ENCODE results near the gene ANO8. TPM values are rescaled to one million over a fixed set of nuclear protein-coding genes. Genes with fewer than 3 reads are reported as not detected.

ANO8 gene
- total and polyA plus RNA-seq, 7 experiments from 2014 or later, result 0.26 to 22.3 (median 15.6) TPM

DNA sequence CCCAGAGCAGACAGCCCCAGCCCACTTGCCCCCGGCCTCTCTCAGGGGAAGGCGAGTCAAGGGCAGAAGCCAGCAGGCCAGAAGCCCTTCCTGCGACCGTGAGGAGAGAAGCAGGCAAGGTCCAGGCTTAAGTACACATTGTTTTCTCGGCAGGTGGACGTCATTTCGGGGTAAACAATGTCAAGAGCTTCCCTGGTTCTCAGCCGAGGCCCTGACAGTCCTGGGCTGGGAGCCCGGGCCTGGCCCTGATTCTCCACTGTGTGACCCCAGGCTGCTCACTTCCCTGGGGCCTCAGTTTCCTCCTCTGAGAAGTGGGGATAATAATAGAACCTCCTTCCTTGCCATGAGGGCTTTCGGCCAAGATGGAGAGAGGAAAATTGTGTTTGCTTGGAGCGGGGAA is 23.1 kb upstream of the ANO8 start:
- H3K4me3 Mint-ChIP-seq, result no peak overlapping the region
- DNase-seq (no peak), ATAC-seq (no peak)
- H3K4me1 Mint-ChIP-seq, result peaks cover 0 to 2% (median 0%) of the 10 kb centered on the region in 7 donors
- ChIA-PET POLR2A (interaction anchor here (0.9 kb wide), 1 partner anchor 10 kb away, joined by 3 read pairs; no protein-coding TSS in a partner anchor), CTCF (no interaction called here)
- H3K4me3 ChIP-seq (ENCODE audit: low read length), result no peak overlapping the region
- no peak overlapping the region for H3K27ac ChIP-seq (ENCODE audit: low read depth, low read length)
- no peaks in the 10 kb centered on the region for H3K4me1 ChIP-seq (ENCODE audit: control insufficient read depth in 2 of 2, insufficient read depth in 2 of 2, low read length in 2 of 2)
- intact Hi-C loops (cut with micrococcal nuclease), result no loop called here
- H3K9me3 Mint-ChIP-seq, result no peaks in the 10 kb centered on the region
- no peak overlapping the region for H3K27ac Mint-ChIP-seq
- no peaks in the 10 kb centered on the region for H3K36me3 ChIP-seq (ENCODE audit: control insufficient read depth in 2 of 3, insufficient read depth in 3 of 3, low read length in 3 of 3)
- no peaks in the 10 kb centered on the region for H3K9me3 ChIP-seq (ENCODE audit: control insufficient read depth in 2 of 3, low read length in 3 of 3)
- peaks cover 0 to 12% (median 0%) of the 10 kb centered on the region in 5 donors for H3K27me3 Mint-ChIP-seq
- H3K36me3 Mint-ChIP-seq, result no peaks in the 10 kb centered on the region
- H3K27me3 ChIP-seq (ENCODE audit: control insufficient read depth in 2 of 2, insufficient read depth in 2 of 2, low read length in 2 of 2), result no peaks in the 10 kb centered on the region

GRCh38 chr19:17357078-17357666 is 22.5 kb upstream of the ANO8 start:
- intact Hi-C loops (cut with micrococcal nuclease), result no loop called here
- Mint-ChIP-seq H3K4me3 (no peak overlapping the region), H3K27ac (no peak overlapping the region), H3K27me3 (peaks cover 0 to 12% (median under 1%) of the 10 kb centered on the region in 5 donors), H3K4me1 (no peaks in the 10 kb centered on the region), H3K9me3 (no peaks in the 10 kb centered on the region), H3K36me3 (no peaks in the 10 kb centered on the region)
- DNase-seq (no peak), ATAC-seq (no peak)
- Histone ChIP-seq H3K27me3 (ENCODE audit: control insufficient read depth in 2 of 2, insufficient read depth in 2 of 2, low read length in 2 of 2) (no peaks in the 10 kb centered on the region), H3K36me3 (ENCODE audit: control insufficient read depth in 2 of 3, insufficient read depth in 3 of 3, low read length in 3 of 3) (no peaks in the 10 kb centered on the region), H3K27ac (ENCODE audit: low read depth, low read length) (no peak overlapping the region), H3K9me3 (ENCODE audit: control insufficient read depth in 2 of 3, low read length in 3 of 3) (no peaks in the 10 kb centered on the region), H3K4me1 (ENCODE audit: control insufficient read depth in 2 of 2, insufficient read depth in 2 of 2, low read length in 2 of 2) (no peaks in the 10 kb centered on the region), H3K4me3 (ENCODE audit: low read length) (no peak overlapping the region)
- CTCF ChIA-PET, result no interaction called here
- POLR2A ChIA-PET, result interaction anchor here (0.9 kb wide), 1 partner anchor 10 kb away, joined by 3 read pairs; no protein-coding TSS in a partner anchor

- Histone ChIP-seq H3K4me1 (ENCODE audit: control insufficient read depth in 2 of 2, insufficient read depth in 2 of 2, low read length in 2 of 2) (no peaks in the 10 kb centered on the region), H3K27me3 (ENCODE audit: control insufficient read depth in 2 of 2, insufficient read depth in 2 of 2, low read length in 2 of 2) (peaks cover 0 to 2% of the 10 kb centered on the region in 2 donors), H3K9me3 (ENCODE audit: control insufficient read depth in 2 of 3, low read length in 3 of 3) (no peaks in the 10 kb centered on the region), H3K27ac (ENCODE audit: low read depth, low read length) (no peak overlapping the region), H3K36me3 (ENCODE audit: control insufficient read depth in 2 of 3, insufficient read depth in 3 of 3, low read length in 3 of 3) (no peaks in the 10 kb centered on the region), H3K4me3 (ENCODE audit: low read length) (no peak overlapping the region)
- Mint-ChIP-seq H3K36me3 (no peaks in the 10 kb centered on the region), H3K4me3 (no peak overlapping the region), H3K4me1 (peaks cover 0 to 12% (median 0%) of the 10 kb centered on the region in 7 donors), H3K9me3 (peaks cover 0 to 1% (median 0%) of the 10 kb centered on the region in 11 donors), H3K27ac (no peak overlapping the region), H3K27me3 (peaks cover 7 to 22% (median 12%) of the 10 kb centered on the region in 5 donors)
- ChIA-PET CTCF (no interaction called here), POLR2A (no interaction called here)
- intact Hi-C loops (cut with micrococcal nuclease), result no loop called here
- no peak for DNase-seq
- ATAC-seq, result no peak
Observed at GRCh38 chr19:17353386-17353785, 18.7 kb upstream of the ANO8 start.

- H3K9me3 Mint-ChIP-seq, result peaks cover 0 to 1% (median 0%) of the 10 kb centered on the region in 11 donors
- H3K4me1 Mint-ChIP-seq, result peaks cover 0 to 12% (median 0%) of the 10 kb centered on the region in 7 donors
- ATAC-seq (no peak), DNase-seq (no peak)
- ChIA-PET CTCF (no interaction called here), POLR2A (no interaction called here)
- peaks cover 0 to 2% of the 10 kb centered on the region in 2 donors for H3K27me3 ChIP-seq (ENCODE audit: control insufficient read depth in 2 of 2, insufficient read depth in 2 of 2, low read length in 2 of 2)
- H3K27ac Mint-ChIP-seq, result peak overlapping the region in 1 of 9 donors; percentile 62
- no peaks in the 10 kb centered on the region for H3K4me1 ChIP-seq (ENCODE audit: control insufficient read depth in 2 of 2, insufficient read depth in 2 of 2, low read length in 2 of 2)
- H3K27ac ChIP-seq (ENCODE audit: low read depth, low read length), result no peak overlapping the region
- H3K9me3 ChIP-seq (ENCODE audit: control insufficient read depth in 2 of 3, low read length in 3 of 3), result no peaks in the 10 kb centered on the region
- no peak overlapping the region for H3K4me3 ChIP-seq (ENCODE audit: low read length)
- intact Hi-C loops (cut with micrococcal nuclease), result no loop called here
- H3K27me3 Mint-ChIP-seq, result peaks cover 10 to 25% (median 13%) of the 10 kb centered on the region in 5 donors
- H3K36me3 ChIP-seq (ENCODE audit: control insufficient read depth in 2 of 3, insufficient read depth in 3 of 3, low read length in 3 of 3), result no peaks in the 10 kb centered on the region
- no peak overlapping the region for H3K4me3 Mint-ChIP-seq
- no peaks in the 10 kb centered on the region for H3K36me3 Mint-ChIP-seq
Observed at GRCh38 chr19:17352608-17353280, 18.1 kb upstream of the ANO8 start.

GRCh38 chr19:17351815-17352435 is 17.3 kb upstream of the ANO8 start:
- no peaks in the 10 kb centered on the region for H3K4me1 ChIP-seq (ENCODE audit: control insufficient read depth in 2 of 2, insufficient read depth in 2 of 2, low read length in 2 of 2)
- intact Hi-C loops (cut with micrococcal nuclease), result no loop called here
- peaks cover 0 to 2% of the 10 kb centered on the region in 2 donors for H3K27me3 ChIP-seq (ENCODE audit: control insufficient read depth in 2 of 2, insufficient read depth in 2 of 2, low read length in 2 of 2)
- H3K4me3 Mint-ChIP-seq, result no peak overlapping the region
- no peaks in the 10 kb centered on the region for H3K36me3 Mint-ChIP-seq
- peaks cover 0 to 17% (median 0%) of the 10 kb centered on the region in 7 donors for H3K4me1 Mint-ChIP-seq
- H3K27me3 Mint-ChIP-seq, result peaks cover 12 to 28% (median 13%) of the 10 kb centered on the region in 5 donors
- no peak for DNase-seq
- H3K27ac Mint-ChIP-seq, result no peak overlapping the region
- ATAC-seq, result no peak
- no peaks in the 10 kb centered on the region for H3K9me3 ChIP-seq (ENCODE audit: control insufficient read depth in 2 of 3, low read length in 3 of 3)
- no peak overlapping the region for H3K4me3 ChIP-seq (ENCODE audit: low read length)
- CTCF ChIA-PET, result no interaction called here
- H3K27ac ChIP-seq (ENCODE audit: low read depth, low read length), result no peak overlapping the region
- no peaks in the 10 kb centered on the region for H3K36me3 ChIP-seq (ENCODE audit: control insufficient read depth in 2 of 3, insufficient read depth in 3 of 3, low read length in 3 of 3)
- POLR2A ChIA-PET, result no interaction called here
- peaks cover 0 to 1% (median 0%) of the 10 kb centered on the region in 11 donors for H3K9me3 Mint-ChIP-seq

- H3K27me3 ChIP-seq (ENCODE audit: control insufficient read depth in 2 of 2, insufficient read depth in 2 of 2, low read length in 2 of 2), result peaks cover 0 to 2% of the 10 kb centered on the region in 2 donors
- H3K36me3 ChIP-seq (ENCODE audit: control insufficient read depth in 2 of 3, insufficient read depth in 3 of 3, low read length in 3 of 3), result no peaks in the 10 kb centered on the region
- H3K4me3 Mint-ChIP-seq, result no peak overlapping the region
- H3K27me3 Mint-ChIP-seq, result peaks cover 12 to 27% (median 13%) of the 10 kb centered on the region in 5 donors
- DNase-seq, result no peak
- peaks cover 0 to 1% (median 0%) of the 10 kb centered on the region in 11 donors for H3K9me3 Mint-ChIP-seq
- CTCF ChIA-PET, result interaction anchor here (1.6 kb wide), 1 partner anchor 71 kb away, joined by 5 read pairs; the partner anchor contains the start of gene MVB12A
- no peak for ATAC-seq
- H3K27ac ChIP-seq (ENCODE audit: low read depth, low read length), result no peak overlapping the region
- peaks cover 0 to 23% (median 6%) of the 10 kb centered on the region in 7 donors for H3K4me1 Mint-ChIP-seq
- intact Hi-C loops (cut with micrococcal nuclease), result no loop called here
- POLR2A ChIA-PET, result no interaction called here
- H3K27ac Mint-ChIP-seq, result no peak overlapping the region
- no peak overlapping the region for H3K4me3 ChIP-seq (ENCODE audit: low read length)
- peaks cover 0 to 5% of the 10 kb centered on the region in 2 donors for H3K4me1 ChIP-seq (ENCODE audit: control insufficient read depth in 2 of 2, insufficient read depth in 2 of 2, low read length in 2 of 2)
- no peaks in the 10 kb centered on the region for H3K9me3 ChIP-seq (ENCODE audit: control insufficient read depth in 2 of 3, low read length in 3 of 3)
- H3K36me3 Mint-ChIP-seq, result no peaks in the 10 kb centered on the region
Observed at GRCh38 chr19:17348700-17349099, 14.0 kb upstream of the ANO8 start.
